Ectodermal cell (in vitro differentiated cells): ENCODE data around the gene ZDHHC17.
"Not testable (repeated sequence)": the region's sequence is repeated elsewhere in the genome, so short reads cannot be mapped to it uniquely, and the experiment has no call there.

Source experiments
- H3K27ac ChIP-seq: 2 replicates; pipeline ENCODE4 v1.7.0; 2013; ENCODE audit warnings: mild to moderate bottlenecking, low read depth, low read length; ENCODE audit not compliant: insufficient read depth, poor library complexity, severe bottlenecking
- H3K27me3 ChIP-seq: 2 replicates; pipeline ENCODE4 v1.7.0; 2013; ENCODE audit warnings: mild to moderate bottlenecking, low read length; ENCODE audit not compliant: insufficient read depth, control insufficient read depth, poor library complexity, severe bottlenecking
- H3K36me3 ChIP-seq: one replicate; pipeline ENCODE4 v1.7.0; 2013; ENCODE audit warnings: low read length; ENCODE audit not compliant: control insufficient read depth, insufficient read depth
- H3K4me1 ChIP-seq: one replicate; pipeline ENCODE4 v1.7.0; 2013; ENCODE audit warnings: low read length; ENCODE audit not compliant: control insufficient read depth, insufficient read depth
- H3K4me3 ChIP-seq: 2 replicates; pipeline ENCODE4 v1.7.0; 2013; ENCODE audit warnings: low read depth, low read length, control low read depth; ENCODE audit not compliant: insufficient read depth
- H3K9me3 ChIP-seq: 2 replicates; pipeline ENCODE4 v1.7.0; 2013; ENCODE audit warnings: mild to moderate bottlenecking, low read length, moderate library complexity; ENCODE audit not compliant: control insufficient read depth
- WGBS, 2 experiments: methylation state at CpG; one replicate each; pipeline ENCODE4 v1.1.7; 2013; ENCODE audit warnings: missing lambda C conversion rate in 2 of 2; 5-methylcytosine and 5-hydroxymethylcytosine counted together

The ZDHHC17 gene

GRCh38 chr12:76764856-76765255, 941 bp downstream of the ZDHHC17 start:
- Histone ChIP-seq H3K36me3 (no peaks in the 10 kb centered on the region), H3K4me1 (no peaks in the 10 kb centered on the region), H3K27ac (peak overlapping the region; percentile 99), H3K4me3 (peak overlapping the region; percentile 94), H3K9me3 (no peaks in the 10 kb centered on the region), H3K27me3 (no peaks in the 10 kb centered on the region)
- WGBS, 2 experiments, result 23 to 27% methylated on average over 9 of the region's 9 CpGs

- Histone ChIP-seq H3K9me3 (no peaks in the 10 kb centered on the region), H3K4me3 (peak overlapping the region; percentile 94), H3K27ac (no peak overlapping the region), H3K27me3 (no peaks in the 10 kb centered on the region), H3K36me3 (no peaks in the 10 kb centered on the region), H3K4me1 (no peaks in the 10 kb centered on the region)
- WGBS, 2 experiments, result 90 to 97% methylated on average over 6 of the region's 6 CpGs
Observed at GRCh38 chr12:76765598-76765997, 1.7 kb downstream of the ZDHHC17 start.

GRCh38 chr12:76766161-76766560, 2.2 kb downstream of the ZDHHC17 start:
- H3K4me1 ChIP-seq, result no peaks in the 10 kb centered on the region
- H3K27ac ChIP-seq, result no peak overlapping the region
- no peaks in the 10 kb centered on the region for H3K27me3 ChIP-seq
- H3K36me3 ChIP-seq, result no peaks in the 10 kb centered on the region
- no peak overlapping the region for H3K4me3 ChIP-seq
- 98 to 100% methylated on average over 1 to 4 of the region's 4 CpGs for WGBS, 2 experiments
- no peaks in the 10 kb centered on the region for H3K9me3 ChIP-seq

- Histone ChIP-seq H3K9me3 (no peaks in the 10 kb centered on the region), H3K4me3 (no peak overlapping the region), H3K36me3 (no peaks in the 10 kb centered on the region), H3K4me1 (no peaks in the 10 kb centered on the region), H3K27me3 (no peaks in the 10 kb centered on the region), H3K27ac (no peak overlapping the region)
- 91 to 100% methylated on average over 1 to 3 of the region's 3 CpGs for WGBS, 2 experiments
Observed at GRCh38 chr12:76768576-76768975, 4.7 kb downstream of the ZDHHC17 start.

- no peaks in the 10 kb centered on the region for H3K27me3 ChIP-seq
- no peaks in the 10 kb centered on the region for H3K9me3 ChIP-seq
- H3K4me3 ChIP-seq, result no peak overlapping the region
- no peaks in the 10 kb centered on the region for H3K4me1 ChIP-seq
- H3K27ac ChIP-seq, result no peak overlapping the region
- H3K36me3 ChIP-seq, result no peaks in the 10 kb centered on the region
- 91 to 95% methylated on average over 5 of the region's 5 CpGs for WGBS, 2 experiments
Observed at GRCh38 chr12:76777765-76778216, 13.9 kb downstream of the ZDHHC17 start.

GRCh38 chr12:76778364-76778763, 14.4 kb downstream of the ZDHHC17 start:
- WGBS, 2 experiments, result 84 to 89% methylated on average over 5 of the region's 5 CpGs
- no peaks in the 10 kb centered on the region for H3K4me1 ChIP-seq
- H3K9me3 ChIP-seq, result no peaks in the 10 kb centered on the region
- H3K36me3 ChIP-seq, result no peaks in the 10 kb centered on the region
- H3K27ac ChIP-seq, result no peak overlapping the region
- H3K4me3 ChIP-seq, result no peak overlapping the region
- no peaks in the 10 kb centered on the region for H3K27me3 ChIP-seq

GRCh38 chr12:76779310-76779709, 15.4 kb downstream of the ZDHHC17 start:
- H3K27me3 ChIP-seq, H3K36me3 ChIP-seq, H3K4me1 ChIP-seq, H3K9me3 ChIP-seq, H3K4me3 ChIP-seq, H3K27ac ChIP-seq: not testable (repeated sequence)
- WGBS, 2 experiments, result 97 to 98% methylated on average over 4 to 5 of the region's 5 CpGs

GRCh38 chr12:76781321-76781720, 17.4 kb downstream of the ZDHHC17 start:
- Histone ChIP-seq H3K4me1 (no peaks in the 10 kb centered on the region), H3K4me3 (no peak overlapping the region), H3K36me3 (no peaks in the 10 kb centered on the region), H3K27ac (no peak overlapping the region), H3K9me3 (no peaks in the 10 kb centered on the region), H3K27me3 (no peaks in the 10 kb centered on the region)
- 73 to 81% methylated on average over 3 of the region's 3 CpGs for WGBS, 2 experiments

- Histone ChIP-seq H3K4me3 (no peak overlapping the region), H3K36me3 (peaks cover 2% of the 10 kb centered on the region)
- 90 to 91% methylated on average over 2 of the region's 2 CpGs for WGBS, 2 experiments
Observed at GRCh38 chr12:76782526-76782925, 18.6 kb downstream of the ZDHHC17 start.

GRCh38 chr12:76784600-76785051, 20.7 kb downstream of the ZDHHC17 start:
- H3K9me3 ChIP-seq, result no peaks in the 10 kb centered on the region
- H3K4me3 ChIP-seq, result no peak overlapping the region
- 91 to 93% methylated on average over 4 of the region's 4 CpGs for WGBS, 2 experiments
- peaks cover 6% of the 10 kb centered on the region for H3K36me3 ChIP-seq
- no peaks in the 10 kb centered on the region for H3K27me3 ChIP-seq
- no peak overlapping the region for H3K27ac ChIP-seq
- no peaks in the 10 kb centered on the region for H3K4me1 ChIP-seq

More at GRCh38 chr12:76782526-76782925, 18.6 kb downstream of the ZDHHC17 start:
- no peaks in the 10 kb centered on the region for H3K27me3 ChIP-seq
- H3K27ac ChIP-seq, result no peak overlapping the region
- no peaks in the 10 kb centered on the region for H3K9me3 ChIP-seq
- no peaks in the 10 kb centered on the region for H3K4me1 ChIP-seq

- Histone ChIP-seq H3K9me3 (no peaks in the 10 kb centered on the region), H3K4me3 (no peak overlapping the region), H3K27ac (no peak overlapping the region), H3K36me3 (peaks cover 6% of the 10 kb centered on the region), H3K27me3 (no peaks in the 10 kb centered on the region), H3K4me1 (no peaks in the 10 kb centered on the region)
- 100% methylated on average over 1 of the region's 1 CpG; no CpG with 5 or more reads in 1 of the 2 experiments for WGBS, 2 experiments
Observed at GRCh38 chr12:76785407-76785806, 21.5 kb downstream of the ZDHHC17 start.
